Adrenal gland (tissue), 12 donors: ENCODE data around the gene GPC6. TPM values are rescaled to one million over a fixed set of nuclear protein-coding genes. Genes with fewer than 3 reads are reported as not detected.
"Not testable (repeated sequence)": the region's sequence is repeated elsewhere in the genome, so short reads cannot be mapped to it uniquely, and the experiment has no call there.

ENCODE experiments used
- DNase-seq, 7 donors: peaks; one replicate each; pipeline ENCODE4 v3.0.0-alpha.2; 2019 to 2020
- H3K27ac ChIP-seq, 5 donors: fragments of 200-600 bp; sonication (generic) in 4 of 5; 1 replicate in 3 of 5; 2 replicates in 2 of 5; pipeline versions ENCODE4 v1.5.1 to v1.8.0; 2016 to 2020; ENCODE audit warnings: mild to moderate bottlenecking in 1 of 5
- H3K27me3 ChIP-seq: fragments of 200-600 bp; 2 replicates; pipeline ENCODE4 v1.8.0; 2021
- H3K36me3 ChIP-seq, 2 donors: fragments of 200-600 bp; replicated peaks in 1 of 2; 1 replicate in 1 of 2; 2 replicates in 1 of 2; pipeline versions ENCODE4 v1.5.1 to v1.8.0; 2018 to 2022
- H3K4me1 ChIP-seq, 2 donors: fragments of 200-600 bp; replicated peaks in 1 of 2; 1 replicate in 1 of 2; 2 replicates in 1 of 2; pipeline versions ENCODE4 v1.5.1 to v1.8.0; 2018 to 2021
- H3K4me3 ChIP-seq, 4 donors: fragments of 200-600 bp; sonication (generic) in 3 of 4; one replicate each; pipeline ENCODE4 v1.5.1; 2016 to 2018
- H3K9me3 ChIP-seq, 3 donors: fragments of 200-600 bp; sonication (generic) in 1 of 3; replicated peaks in 1 of 3; 1 replicate in 2 of 3; 2 replicates in 1 of 3; pipeline versions ENCODE4 v1.5.1 to v1.8.0; 2016 to 2021
- POLR2A ChIP-seq, 2 donors: fragments of 450-650 bp; IDR thresholded peaks; one replicate each; pipeline ENCODE4 v1.6.1; 2017; ENCODE audit warnings: antibody characterized with exemption in 2 of 2, mild to moderate bottlenecking in 2 of 2, moderate library complexity in 1 of 2
- WGBS, 4 donors: extraction: QIAGEN DNeasy Blood & Tissue Kit in 2 of 4; methylation state at CpG; one replicate each; pipeline versions ENCODE4 v1.1.5 to v1.1.7; 2013 to 2017; 5-methylcytosine and 5-hydroxymethylcytosine counted together
- intact Hi-C, 2 donors: fragments of 100-400 bp; cut with DNase I; formaldehyde crosslinking; loops; one replicate each; pipeline versions ENCODE4 v1.14.1 to v1.15.0; 2022 to 2023
- polyA plus RNA-seq, 3 donors: library from polyadenylated mRNA; stranded (reverse); fragments of 200-250 nt in 2 of 3; fragments of 350-450 nt in 1 of 3; fragmentation: Illumina TruSeq in 1 of 3; extraction: RNeasy Lipid Tissue Mini Kit (QIAGEN cat#74804) in 1 of 3; gene quantifications; one replicate each; pipeline ENCODE4 v1.2.3, GENCODE V29; 2013 to 2014
- total RNA-seq, 9 donors: library from RNA; depleted of rRNA in 4 of 9; stranded (reverse); fragments of >200 nt in 4 of 9; fragments of 120-200 nt in 1 of 9; fragmentation: NEBNext Ultra II Directional in 1 of 9; extraction: Animal tissue kit (Norgen Biotek cat#: 25700) in 1 of 9; gene quantifications; one replicate each; pipeline versions ENCODE4 v1.1.0 to v1.2.4, GENCODE V29; 2013 to 2023
- TF ChIP-seq, protein P1 (sequence below), 6 experiments: fragments of 450-650 bp in 4 of 6; fragments of 200-600 bp in 2 of 6; sonication (generic) in 1 of 6; IDR thresholded peaks; 1 replicate in 5 of 6; 2 replicates in 1 of 6; pipeline versions ENCODE4 v1.5.1 to v1.8.0; 2016 to 2021; ENCODE audit warnings: antibody characterized with exemption in 6 of 6, mild to moderate bottlenecking in 2 of 6, moderate library complexity in 1 of 6
- donor health status: healthy with polysubstance abuse.
- donor health status: Bipolar disorder and iron deficiency.
- donor health status: DM: yes; HTN: yes; CAD: no.
- donor health status: DM: no; HTN: no; CAD: no.
- donor health status: DM: no; HTN: no; CAD: no.
- donor health status: DM: yes; HTN: yes; CAD: no.

The GPC6 gene
- total and polyA plus RNA-seq, 12 donors, result 0.37 to 62.3 (median 2.5) TPM

DNA sequence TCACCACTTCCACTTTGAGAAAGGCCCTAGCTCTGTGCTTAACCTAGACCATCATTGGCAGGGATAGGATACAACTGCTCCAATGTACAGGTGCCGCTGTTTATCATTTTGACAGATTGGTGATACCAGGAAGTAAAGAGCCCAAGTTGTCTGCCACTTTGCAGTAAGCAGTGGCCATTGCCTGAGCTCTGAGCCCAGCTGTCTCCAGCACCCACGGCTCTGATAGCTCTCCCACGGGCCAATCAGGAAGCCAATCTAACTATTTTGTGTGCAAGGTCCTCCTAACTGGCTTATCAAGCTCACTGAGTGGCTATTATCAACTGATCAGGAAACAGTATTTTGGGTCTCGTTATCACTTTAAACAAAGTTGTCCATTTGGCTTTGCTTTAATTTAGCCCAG is 1071.7 kb downstream of the GPC6 start:
- H3K36me3 ChIP-seq, result no peaks in the 10 kb centered on the region
- intact Hi-C loops, result no loop called here
- H3K4me1 ChIP-seq, result no peaks in the 10 kb centered on the region
- no peaks in the 10 kb centered on the region for H3K9me3 ChIP-seq
- H3K27ac ChIP-seq, result no peak overlapping the region
- H3K4me3 ChIP-seq, result no peak overlapping the region
- TF ChIP-seq POLR2A (IDR thresholded peaks at IDR 0.05), result no peak
- TF ChIP-seq, protein P1, sequence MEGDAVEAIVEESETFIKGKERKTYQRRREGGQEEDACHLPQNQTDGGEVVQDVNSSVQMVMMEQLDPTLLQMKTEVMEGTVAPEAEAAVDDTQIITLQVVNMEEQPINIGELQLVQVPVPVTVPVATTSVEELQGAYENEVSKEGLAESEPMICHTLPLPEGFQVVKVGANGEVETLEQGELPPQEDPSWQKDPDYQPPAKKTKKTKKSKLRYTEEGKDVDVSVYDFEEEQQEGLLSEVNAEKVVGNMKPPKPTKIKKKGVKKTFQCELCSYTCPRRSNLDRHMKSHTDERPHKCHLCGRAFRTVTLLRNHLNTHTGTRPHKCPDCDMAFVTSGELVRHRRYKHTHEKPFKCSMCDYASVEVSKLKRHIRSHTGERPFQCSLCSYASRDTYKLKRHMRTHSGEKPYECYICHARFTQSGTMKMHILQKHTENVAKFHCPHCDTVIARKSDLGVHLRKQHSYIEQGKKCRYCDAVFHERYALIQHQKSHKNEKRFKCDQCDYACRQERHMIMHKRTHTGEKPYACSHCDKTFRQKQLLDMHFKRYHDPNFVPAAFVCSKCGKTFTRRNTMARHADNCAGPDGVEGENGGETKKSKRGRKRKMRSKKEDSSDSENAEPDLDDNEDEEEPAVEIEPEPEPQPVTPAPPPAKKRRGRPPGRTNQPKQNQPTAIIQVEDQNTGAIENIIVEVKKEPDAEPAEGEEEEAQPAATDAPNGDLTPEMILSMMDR (IDR thresholded peaks at IDR 0.05), result no peak
- DNase-seq, result no peak
- H3K27me3 ChIP-seq, result no peaks in the 10 kb centered on the region
- 86 to 92% (median 89%) methylated on average over 4 of the region's 4 CpGs for WGBS, 4 donors

GRCh38 chr13:94300401-94300800 is 1073.8 kb downstream of the GPC6 start:
- no peak for DNase-seq
- intact Hi-C loops, result no loop called here
- Histone ChIP-seq H3K9me3 (no peaks in the 10 kb centered on the region), H3K36me3 (no peaks in the 10 kb centered on the region), H3K27ac (no peak overlapping the region), H3K4me1 (peaks cover 0 to 5% of the 10 kb centered on the region in 2 donors), H3K27me3 (no peaks in the 10 kb centered on the region), H3K4me3 (no peak overlapping the region)
- no peak for TF ChIP-seq POLR2A (IDR thresholded peaks at IDR 0.05)
- TF ChIP-seq, protein P1 (IDR thresholded peaks at IDR 0.05), result no peak
- WGBS, 4 donors, result 89 to 91% (median 90%) methylated on average over 4 of the region's 4 CpGs

DNA sequence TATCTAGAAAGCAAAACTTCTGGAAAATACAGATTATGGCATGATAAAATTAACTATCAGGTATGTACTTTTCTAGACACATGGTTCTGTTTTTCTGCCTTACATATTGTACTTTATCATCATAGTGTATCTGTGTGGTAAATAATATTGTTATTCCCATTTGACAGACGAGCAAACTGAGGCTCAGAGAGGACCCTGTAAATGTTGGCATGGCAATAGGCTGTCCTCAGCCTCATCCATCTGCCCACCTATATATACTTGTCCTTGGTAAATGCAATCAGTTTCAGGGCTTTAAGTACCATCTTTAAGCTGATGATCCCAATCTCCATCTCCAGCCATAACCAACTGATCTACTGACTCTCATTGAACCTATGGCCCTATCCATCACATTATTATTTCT is 1074.9 kb downstream of the GPC6 start:
- no peak for DNase-seq
- Histone ChIP-seq H3K9me3 (no peaks in the 10 kb centered on the region), H3K27me3 (no peaks in the 10 kb centered on the region), H3K4me1 (peaks cover 0 to 13% of the 10 kb centered on the region in 2 donors), H3K36me3 (no peaks in the 10 kb centered on the region), H3K27ac (no peak overlapping the region), H3K4me3 (no peak overlapping the region)
- intact Hi-C loops, result no loop called here
- 76 to 92% (median 79%) methylated on average over 1 of the region's 1 CpG for WGBS, 4 donors
- TF ChIP-seq POLR2A (IDR thresholded peaks at IDR 0.05), result no peak
- TF ChIP-seq, protein P1 (IDR thresholded peaks at IDR 0.05), result no peak

DNA sequence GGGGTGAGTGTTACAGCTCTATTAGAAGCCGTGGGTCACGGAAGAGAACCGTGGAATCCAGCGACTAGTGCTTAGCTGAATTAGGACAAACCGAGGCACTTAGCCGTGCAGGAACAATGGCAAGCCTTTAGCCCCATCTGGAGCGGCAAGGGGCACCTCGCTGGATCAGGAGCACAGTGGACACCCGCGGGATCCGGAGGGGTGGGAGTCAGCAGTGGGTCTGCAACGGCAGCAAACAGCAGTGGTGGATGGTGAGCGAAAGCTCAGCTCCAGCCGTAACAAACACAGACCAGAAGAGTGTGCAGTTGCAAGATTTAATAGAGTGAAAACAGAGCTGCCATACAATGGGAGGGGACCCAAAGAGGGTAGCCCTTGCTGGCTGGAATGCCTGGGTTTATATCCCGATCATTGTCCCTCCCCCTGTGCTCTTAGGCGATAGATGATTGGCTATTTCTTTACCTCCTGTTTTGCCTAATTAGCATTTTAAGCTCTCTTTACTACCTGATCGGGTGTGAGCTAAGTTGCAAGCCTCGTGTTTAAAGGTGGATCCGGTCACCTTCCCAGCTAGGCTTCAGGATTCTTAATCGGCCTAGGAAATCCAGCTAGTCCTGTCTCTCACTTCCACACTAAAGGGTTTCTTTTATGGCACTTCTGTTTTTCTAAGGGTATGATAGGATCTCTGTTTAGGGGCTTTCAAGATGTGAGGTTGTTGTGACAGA is 1076.4 kb downstream of the GPC6 start:
- DNase-seq, H3K9me3 ChIP-seq, H3K4me3 ChIP-seq, H3K27me3 ChIP-seq, H3K27ac ChIP-seq, H3K36me3 ChIP-seq, intact Hi-C loops: not testable (repeated sequence)
- H3K4me1 ChIP-seq, result peaks cover 0 to 15% of the 10 kb centered on the region in 2 donors
- 91 to 97% (median 95%) methylated on average over 17 to 20 of the region's 20 CpGs for WGBS, 4 donors

GRCh38 chr13:94303644-94304174 is 1077.1 kb downstream of the GPC6 start:
- Histone ChIP-seq H3K4me3 (no peak overlapping the region), H3K27me3 (no peaks in the 10 kb centered on the region), H3K9me3 (no peaks in the 10 kb centered on the region), H3K4me1 (peaks cover 0 to 15% of the 10 kb centered on the region in 2 donors), H3K36me3 (no peaks in the 10 kb centered on the region), H3K27ac (no peak overlapping the region)
- TF ChIP-seq, protein P1 (IDR thresholded peaks at IDR 0.05), result no peak
- no peak for TF ChIP-seq POLR2A (IDR thresholded peaks at IDR 0.05)
- 65 to 72% (median 67%) methylated on average over 7 of the region's 7 CpGs for WGBS, 4 donors
- no peak for DNase-seq
- intact Hi-C loops, result no loop called here
